DND-41 (cell line): ENCODE data around the gene OR4K5.

ENCODE experiments used
- EZH2 ChIP-seq: IDR thresholded peaks from 3 replicates; pipeline ENCODE4 v1.6.1; 2012; ENCODE audit warnings: borderline replicate concordance, low read depth, mild to moderate bottlenecking, moderate library complexity, low read length, inconsistent platforms; ENCODE audit not compliant: severe bottlenecking
- TF ChIP-seq, protein P1 (sequence below): IDR thresholded peaks from 2 replicates; pipeline ENCODE4 v1.5.1; 2012; ENCODE audit warnings: borderline replicate concordance, low read length, moderate library complexity, mild to moderate bottlenecking; ENCODE audit not compliant: poor library complexity, severe bottlenecking; ENCODE audit errors: extremely low read depth

DNA sequence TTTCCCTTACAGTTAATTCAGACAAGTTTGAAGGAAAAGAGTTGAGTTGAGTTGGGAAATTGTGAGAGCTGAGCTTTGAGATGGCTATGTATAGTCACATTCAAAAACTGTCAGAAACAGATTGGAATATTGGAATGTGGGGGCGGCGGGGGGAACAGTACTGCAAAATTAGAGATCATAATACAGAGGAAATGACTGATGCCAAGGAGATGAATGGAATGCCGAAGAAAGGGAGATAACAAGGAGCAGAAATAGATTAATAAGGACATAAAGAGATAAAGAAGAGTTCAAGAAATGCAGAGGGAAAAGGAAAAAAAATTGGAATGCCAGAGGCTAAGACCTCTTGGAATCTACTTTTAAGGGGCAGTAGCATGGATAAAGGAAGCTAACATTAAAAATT, 3.2 kb upstream of the OR4K5 start:
- TF ChIP-seq, protein P1, sequence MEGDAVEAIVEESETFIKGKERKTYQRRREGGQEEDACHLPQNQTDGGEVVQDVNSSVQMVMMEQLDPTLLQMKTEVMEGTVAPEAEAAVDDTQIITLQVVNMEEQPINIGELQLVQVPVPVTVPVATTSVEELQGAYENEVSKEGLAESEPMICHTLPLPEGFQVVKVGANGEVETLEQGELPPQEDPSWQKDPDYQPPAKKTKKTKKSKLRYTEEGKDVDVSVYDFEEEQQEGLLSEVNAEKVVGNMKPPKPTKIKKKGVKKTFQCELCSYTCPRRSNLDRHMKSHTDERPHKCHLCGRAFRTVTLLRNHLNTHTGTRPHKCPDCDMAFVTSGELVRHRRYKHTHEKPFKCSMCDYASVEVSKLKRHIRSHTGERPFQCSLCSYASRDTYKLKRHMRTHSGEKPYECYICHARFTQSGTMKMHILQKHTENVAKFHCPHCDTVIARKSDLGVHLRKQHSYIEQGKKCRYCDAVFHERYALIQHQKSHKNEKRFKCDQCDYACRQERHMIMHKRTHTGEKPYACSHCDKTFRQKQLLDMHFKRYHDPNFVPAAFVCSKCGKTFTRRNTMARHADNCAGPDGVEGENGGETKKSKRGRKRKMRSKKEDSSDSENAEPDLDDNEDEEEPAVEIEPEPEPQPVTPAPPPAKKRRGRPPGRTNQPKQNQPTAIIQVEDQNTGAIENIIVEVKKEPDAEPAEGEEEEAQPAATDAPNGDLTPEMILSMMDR, result no peak
- TF ChIP-seq EZH2, result no peak
